HuH-7 (cell line): ENCODE measurements around the gene TBC1D20.
"Not testable (repeated sequence)": the region's sequence is repeated elsewhere in the genome, so short reads cannot be mapped to it uniquely, and the experiment has no call there.

Experiments
- DNase-seq: peaks from one replicate; pipeline ENCODE4 v3.0.0; 2011; ENCODE audit warnings: low spot score

TBC1D20 gene

GRCh38 chr20:475463-476357, 13.4 kb upstream of the TBC1D20 start:
- no peak for DNase-seq

DNA sequence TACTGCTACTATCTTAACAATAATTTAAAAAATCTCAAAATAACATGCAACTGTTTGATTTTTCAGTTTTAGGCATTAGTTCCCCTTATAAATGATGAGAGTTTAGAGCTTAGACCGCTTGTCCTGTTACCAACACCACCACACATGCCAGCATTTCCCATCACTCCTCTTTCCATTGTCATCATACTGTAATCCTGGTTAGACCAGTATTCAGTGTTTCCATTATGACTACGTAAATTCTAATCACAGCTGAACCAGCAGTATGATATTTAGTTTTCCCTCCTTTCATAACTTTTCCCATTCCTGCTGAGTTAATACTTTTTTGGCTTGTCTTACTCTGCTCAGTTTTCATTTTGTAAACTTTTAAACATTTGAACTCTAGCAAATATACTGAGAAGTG, 12.2 kb upstream of the TBC1D20 start:
- no peak for DNase-seq

DNA sequence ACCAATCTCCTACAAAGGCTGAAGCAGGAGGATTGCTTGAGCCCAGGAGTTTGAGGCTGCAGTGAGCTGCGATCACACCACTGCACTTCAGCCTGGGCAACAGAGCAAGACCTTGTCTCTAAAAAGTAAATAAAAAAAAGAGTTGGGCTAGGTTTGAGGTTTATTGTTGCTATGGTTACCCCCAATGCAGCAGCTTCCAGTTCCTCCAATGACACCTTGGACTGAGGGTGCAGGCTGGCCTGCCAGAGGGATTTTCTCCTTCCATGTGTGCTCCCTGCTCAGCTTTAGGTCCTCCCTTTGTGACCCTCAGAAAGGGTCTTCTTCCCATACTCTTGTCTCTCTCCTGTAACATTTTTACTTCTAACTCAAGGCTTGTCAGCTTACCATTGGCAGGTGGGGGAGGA, 10.6 kb upstream of the TBC1D20 start:
- DNase-seq: no peak

- peak; percentile 27 for DNase-seq
These were observed 10.0 kb upstream of the TBC1D20 start for GRCh38 chr20:472137-472846.

GRCh38 chr20:469746-470490, 7.6 kb upstream of the TBC1D20 start:
- no peak for DNase-seq

GRCh38 chr20:467755-468154, 5.4 kb upstream of the TBC1D20 start:
- no peak for DNase-seq

- DNase-seq: peak; percentile 47
These were observed 807 bp downstream of the TBC1D20 start for GRCh38 chr20:461254-462198.

GRCh38 chr20:460707-461106, 1.6 kb downstream of the TBC1D20 start:
- DNase-seq: peak; percentile 28

DNA sequence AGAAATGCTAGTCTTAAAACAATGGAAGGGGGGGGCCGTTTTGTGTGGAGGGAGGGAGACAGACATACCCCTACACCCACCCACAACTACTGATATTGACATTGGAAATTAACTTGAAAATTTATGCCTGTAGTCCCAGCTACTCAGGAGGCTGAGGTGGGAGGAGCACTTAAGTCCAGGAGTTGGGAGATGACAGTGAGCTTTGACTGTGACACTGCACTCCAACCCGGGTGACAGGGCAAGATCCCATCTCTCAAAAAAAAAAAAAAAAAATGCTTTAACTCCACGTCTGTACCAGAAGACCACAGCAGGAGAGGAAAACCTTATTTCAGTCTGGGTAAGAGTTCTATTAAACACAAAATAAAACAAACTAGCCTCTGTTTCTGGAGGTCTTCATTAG, 2.2 kb downstream of the TBC1D20 start:
- no peak for DNase-seq

GRCh38 chr20:458776-459175, 3.6 kb downstream of the TBC1D20 start:
- no peak for DNase-seq

DNA sequence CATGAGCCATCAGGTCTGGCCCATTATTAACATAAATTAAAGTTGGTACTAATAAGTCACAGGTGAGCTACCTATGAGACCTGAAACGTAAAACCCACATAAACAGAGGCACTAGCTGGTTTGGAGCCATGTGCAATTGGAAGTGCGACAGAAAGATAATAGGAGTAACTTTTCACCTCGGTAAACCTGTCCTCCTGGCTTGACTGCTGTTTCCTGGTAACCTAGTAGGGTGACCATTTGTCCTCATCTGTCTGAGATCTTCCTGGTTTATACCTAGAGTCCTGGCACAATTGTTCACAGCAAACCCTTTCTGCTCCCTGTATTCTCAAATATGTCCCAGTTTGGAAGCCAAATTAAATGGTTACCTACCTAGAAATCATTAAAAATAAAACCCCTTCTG, 7.4 kb downstream of the TBC1D20 start:
- no peak for DNase-seq

- DNase-seq: not testable (repeated sequence)
These were observed 10.3 kb downstream of the TBC1D20 start for GRCh38 chr20:452021-452420.

DNA sequence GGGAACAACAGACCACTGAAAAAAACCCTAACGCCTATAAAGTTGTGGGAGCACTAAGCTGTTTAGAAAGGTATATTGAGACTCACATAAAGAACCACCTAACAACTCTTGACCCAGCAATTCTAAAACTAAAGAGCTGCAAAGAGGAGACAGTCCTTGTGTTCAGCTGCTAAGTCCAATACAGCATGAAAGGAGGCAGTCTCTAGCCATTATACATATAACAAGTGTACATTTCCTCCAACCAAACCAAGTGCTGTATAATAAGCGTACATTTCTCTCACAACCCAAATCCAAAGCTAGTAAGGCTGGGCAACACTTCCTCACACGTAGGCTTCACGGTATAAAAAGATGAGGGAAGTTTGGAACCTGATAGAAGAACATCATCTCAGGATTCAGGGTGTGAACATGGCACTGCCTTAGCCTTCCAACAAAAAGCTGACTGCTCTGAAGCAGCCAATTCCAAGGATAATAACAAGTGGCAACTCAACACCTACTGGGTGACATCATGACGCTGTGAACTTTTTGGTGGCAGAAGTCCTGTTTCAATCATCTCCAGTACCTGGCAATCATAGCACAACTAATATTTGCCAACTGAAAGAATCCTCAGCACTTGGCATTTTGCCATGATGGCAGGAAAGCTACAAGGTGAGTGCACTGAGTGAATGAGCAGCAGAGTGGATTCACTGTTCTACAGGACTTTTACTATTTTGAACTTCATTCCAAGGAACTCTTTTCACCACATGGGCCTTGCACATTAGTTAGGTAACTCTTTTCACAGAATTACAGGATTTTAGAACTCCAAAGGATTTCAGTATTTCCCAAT, 16.6 kb downstream of the TBC1D20 start:
- DNase-seq: no peak

DNA sequence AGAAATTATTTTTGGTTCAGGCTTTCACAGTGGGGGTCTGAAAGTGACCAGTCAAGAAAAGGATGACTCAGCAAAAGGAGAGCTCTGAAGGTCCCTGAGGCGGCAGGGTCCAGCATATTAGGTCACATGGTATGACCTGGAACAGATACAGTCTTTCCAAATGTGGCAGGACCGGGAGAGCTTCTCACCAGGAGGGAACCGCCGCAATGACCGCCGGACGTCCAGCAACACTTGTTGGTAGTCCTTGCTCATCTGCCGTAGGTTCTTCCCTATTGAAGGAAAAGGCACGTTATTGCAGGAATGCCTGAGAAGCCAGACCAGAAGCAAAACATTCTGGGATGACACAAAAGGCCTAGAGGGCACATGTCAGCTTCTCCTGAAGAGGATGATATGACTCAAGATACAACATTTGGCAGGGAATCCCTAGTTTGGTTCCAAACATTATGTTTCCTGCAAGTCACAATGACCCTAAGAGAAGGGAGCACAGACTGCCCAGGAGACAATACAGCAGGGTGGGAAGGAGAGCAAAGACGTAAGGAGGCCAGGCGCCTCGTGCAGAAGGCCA, 17.4 kb downstream of the TBC1D20 start:
- no peak for DNase-seq

GRCh38 chr20:444117-444516, 18.2 kb downstream of the TBC1D20 start:
- no peak for DNase-seq

- no peak for DNase-seq
These were observed 19.0 kb downstream of the TBC1D20 start for GRCh38 chr20:443223-443775.

- DNase-seq: no peak
These were observed 21.7 kb downstream of the TBC1D20 start for GRCh38 chr20:440636-441035.

- DNase-seq: no peak
These were observed 22.2 kb downstream of the TBC1D20 start for GRCh38 chr20:440148-440547.

DNA sequence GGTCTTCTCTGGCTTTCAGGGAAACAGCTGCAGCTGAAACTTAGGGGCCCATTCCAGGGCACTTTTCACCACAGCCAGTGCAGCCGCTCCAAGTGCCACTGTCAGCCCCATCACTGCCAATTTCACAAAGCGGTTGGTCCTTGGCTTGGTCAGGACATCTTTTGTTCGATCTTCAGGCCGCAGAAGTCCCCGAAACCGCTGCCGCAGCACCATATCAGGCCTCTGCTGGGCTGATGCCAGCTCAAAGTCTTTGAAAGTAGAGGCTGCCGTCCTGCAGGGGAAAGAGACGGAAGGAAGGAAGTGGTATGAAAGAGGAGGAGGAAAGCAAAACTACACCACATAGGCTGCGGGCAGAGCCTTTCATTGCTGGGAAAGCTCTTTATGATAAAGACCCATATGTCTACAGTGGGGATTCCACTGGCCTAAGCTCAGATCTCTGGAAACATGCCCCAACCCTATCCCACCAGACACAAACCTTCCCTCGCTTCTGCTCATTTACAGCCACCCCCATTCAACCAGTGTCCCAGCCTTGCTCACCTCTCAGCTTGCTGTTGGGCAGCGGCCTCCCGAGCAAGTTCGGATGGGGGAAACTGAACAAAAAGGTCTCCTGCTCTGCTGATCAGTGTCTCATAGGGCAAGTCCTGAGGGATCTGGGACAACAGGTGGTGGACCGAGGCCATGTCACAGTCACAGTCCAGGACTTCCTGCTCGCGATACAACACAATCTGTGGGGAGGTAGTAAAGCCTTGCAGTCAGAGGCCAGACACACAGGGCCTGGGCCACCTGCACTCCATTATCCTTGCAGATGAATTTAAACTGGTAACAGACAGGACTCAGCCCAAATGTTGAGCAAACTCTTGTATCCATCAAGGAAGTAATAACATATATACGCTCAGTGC, 23.5 kb downstream of the TBC1D20 start:
- DNase-seq: no peak
